ENCODE measurements around the gene PACS2.
A peak's percentile ranks its signal among the peaks of the same experiment; 100 is the strongest.
"Not testable (repeated sequence)": the region's sequence is repeated elsewhere in the genome, so short reads cannot be mapped to it uniquely, and the experiment has no call there.

Gene PACS2

DNA sequence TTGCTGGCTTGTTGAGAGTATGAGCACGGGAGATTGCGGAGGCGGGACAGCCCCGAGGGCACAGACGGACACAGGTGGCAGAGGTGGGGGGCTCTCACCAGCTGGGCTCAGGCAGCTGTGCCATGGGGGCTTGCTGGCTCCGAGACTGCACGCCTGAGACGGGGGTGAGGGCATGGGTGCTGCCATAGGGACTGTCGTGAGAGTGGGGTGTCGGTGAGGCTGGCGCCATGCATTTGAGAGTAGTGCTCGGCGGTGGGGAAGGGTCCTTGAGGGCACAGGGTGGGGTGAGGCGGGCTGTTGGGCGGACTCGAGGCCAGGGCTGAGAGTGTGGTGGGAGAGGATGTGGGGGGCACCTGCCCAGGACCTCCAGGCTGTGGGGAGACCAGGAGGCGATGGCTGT lies 43.1 kb downstream of the PACS2 start:
- Histone ChIP-seq H3K4me3 (ENCODE audit: insufficient read depth, low read depth, low read length, poor library complexity, severe bottlenecking) (no peak overlapping the region), H3K36me3 (ENCODE audit: control insufficient read depth, insufficient read depth, low read length) (peaks cover 4% of the 10 kb centered on the region)

DNA sequence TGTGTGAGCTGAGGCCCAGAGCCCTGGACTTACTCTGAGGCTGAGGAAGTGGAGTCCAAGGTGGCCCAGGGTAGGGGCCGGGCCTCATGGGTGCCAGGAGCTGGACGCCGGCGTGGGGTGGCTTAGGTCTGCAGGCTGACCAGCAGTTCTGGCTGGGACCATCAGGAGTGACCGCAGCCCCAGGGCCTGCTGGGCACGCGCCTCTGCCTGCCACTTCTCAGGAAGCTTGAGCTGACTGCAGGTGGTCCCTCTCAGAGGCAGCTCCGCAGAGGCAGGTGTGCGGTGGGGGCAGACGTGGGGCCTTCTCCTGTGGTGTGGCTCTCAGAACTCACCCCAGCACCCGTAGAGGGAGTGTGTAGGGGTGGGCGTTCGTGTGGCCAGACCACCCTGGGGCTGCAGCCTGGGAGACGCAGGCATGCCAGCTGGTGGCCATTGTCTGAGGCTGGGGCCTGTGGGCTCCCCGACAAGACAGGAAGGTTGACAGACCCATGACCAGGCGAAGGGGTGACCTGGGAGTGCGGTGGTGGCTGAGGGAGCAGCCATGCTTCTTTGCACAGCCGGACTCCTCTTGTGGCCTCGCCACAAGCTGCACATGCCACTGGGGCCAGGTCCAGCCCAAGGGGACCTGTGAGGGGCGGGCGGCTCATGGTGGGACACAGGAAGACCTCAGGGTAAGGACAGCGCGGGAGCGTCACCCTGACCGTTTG lies 43.7 kb downstream of the PACS2 start:
- no peak overlapping the region for H3K27ac ChIP-seq (ENCODE audit: insufficient read depth, low read length, poor library complexity, severe bottlenecking)
- no peaks in the 10 kb centered on the region for H3K9me3 ChIP-seq (ENCODE audit: control insufficient read depth, low read length)
- no peaks in the 10 kb centered on the region for H3K4me1 ChIP-seq (ENCODE audit: control insufficient read depth, insufficient read depth, low read length, poor library complexity, severe bottlenecking)
- H3K36me3 ChIP-seq (ENCODE audit: control insufficient read depth, insufficient read depth, low read length), result peaks cover 4% of the 10 kb centered on the region
- no peaks in the 10 kb centered on the region for H3K27me3 ChIP-seq (replicated peaks; ENCODE audit: control insufficient read depth, insufficient read depth, low read length, poor library complexity, severe bottlenecking)
- H3K4me3 ChIP-seq (ENCODE audit: insufficient read depth, low read depth, low read length, poor library complexity, severe bottlenecking), result no peak overlapping the region
- DNase-seq, result no peak

More for the DNA sequence above, 43.1 kb downstream of the PACS2 start:
- DNase-seq, result no peak
- no peak overlapping the region for H3K27ac ChIP-seq (ENCODE audit: insufficient read depth, low read length, poor library complexity, severe bottlenecking)
- no peaks in the 10 kb centered on the region for H3K9me3 ChIP-seq (ENCODE audit: control insufficient read depth, low read length)
- H3K27me3 ChIP-seq (replicated peaks; ENCODE audit: control insufficient read depth, insufficient read depth, low read length, poor library complexity, severe bottlenecking), result no peaks in the 10 kb centered on the region
- no peaks in the 10 kb centered on the region for H3K4me1 ChIP-seq (ENCODE audit: control insufficient read depth, insufficient read depth, low read length, poor library complexity, severe bottlenecking)

DNA sequence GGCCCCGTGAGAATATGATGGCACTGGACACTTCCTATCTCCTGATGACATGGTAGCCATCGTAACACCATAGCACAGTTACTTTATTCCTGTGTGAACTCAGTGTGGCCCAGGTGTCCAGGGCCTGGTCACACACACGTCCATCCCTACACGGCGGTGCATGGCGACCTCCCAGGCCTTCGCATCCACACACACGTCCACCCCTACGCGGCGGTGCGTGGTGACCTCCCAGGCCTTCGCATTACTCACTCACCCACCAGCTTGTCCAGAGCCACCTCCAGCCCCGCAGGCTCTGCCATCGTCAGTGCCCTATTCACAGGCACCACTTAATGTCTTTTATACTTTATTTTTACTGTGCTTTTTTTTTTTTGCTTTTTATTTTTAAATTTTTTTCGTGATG lies 44.4 kb downstream of the PACS2 start:
- H3K27ac ChIP-seq (ENCODE audit: insufficient read depth, low read length, poor library complexity, severe bottlenecking), result no peak overlapping the region
- no peaks in the 10 kb centered on the region for H3K9me3 ChIP-seq (ENCODE audit: control insufficient read depth, low read length)
- H3K27me3 ChIP-seq (replicated peaks; ENCODE audit: control insufficient read depth, insufficient read depth, low read length, poor library complexity, severe bottlenecking), result no peaks in the 10 kb centered on the region
- peaks cover 4% of the 10 kb centered on the region for H3K36me3 ChIP-seq (ENCODE audit: control insufficient read depth, insufficient read depth, low read length)
- no peak for DNase-seq
- H3K4me3 ChIP-seq (ENCODE audit: insufficient read depth, low read depth, low read length, poor library complexity, severe bottlenecking), result no peak overlapping the region
- no peaks in the 10 kb centered on the region for H3K4me1 ChIP-seq (ENCODE audit: control insufficient read depth, insufficient read depth, low read length, poor library complexity, severe bottlenecking)

DNA sequence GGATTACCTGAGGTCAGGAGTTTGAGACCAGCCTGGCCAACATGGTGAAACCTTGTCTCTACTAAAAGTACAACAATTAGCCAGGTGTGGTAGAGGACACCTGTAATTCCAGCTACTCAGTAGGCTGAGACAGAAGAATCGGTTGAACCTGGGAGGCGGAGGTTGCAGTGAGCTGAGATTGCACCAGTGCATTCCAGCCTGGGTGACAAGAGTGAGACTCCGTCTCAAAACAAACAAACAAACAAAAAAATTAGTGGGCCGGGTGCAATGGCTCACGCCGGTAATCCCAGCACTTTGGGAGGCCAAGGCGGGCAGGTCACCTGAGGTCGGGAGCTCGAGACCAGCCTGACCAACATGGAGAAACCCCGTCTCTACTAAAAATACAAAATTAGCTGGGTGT lies 46.9 kb downstream of the PACS2 start:
- not testable (repeated sequence) for H3K27me3 ChIP-seq (replicated peaks; ENCODE audit: control insufficient read depth, insufficient read depth, low read length, poor library complexity, severe bottlenecking); H3K36me3 ChIP-seq (ENCODE audit: control insufficient read depth, insufficient read depth, low read length); H3K4me3 ChIP-seq (ENCODE audit: insufficient read depth, low read depth, low read length, poor library complexity, severe bottlenecking); DNase-seq; H3K4me1 ChIP-seq (ENCODE audit: control insufficient read depth, insufficient read depth, low read length, poor library complexity, severe bottlenecking); H3K9me3 ChIP-seq (ENCODE audit: control insufficient read depth, low read length); H3K27ac ChIP-seq (ENCODE audit: insufficient read depth, low read length, poor library complexity, severe bottlenecking)

DNA sequence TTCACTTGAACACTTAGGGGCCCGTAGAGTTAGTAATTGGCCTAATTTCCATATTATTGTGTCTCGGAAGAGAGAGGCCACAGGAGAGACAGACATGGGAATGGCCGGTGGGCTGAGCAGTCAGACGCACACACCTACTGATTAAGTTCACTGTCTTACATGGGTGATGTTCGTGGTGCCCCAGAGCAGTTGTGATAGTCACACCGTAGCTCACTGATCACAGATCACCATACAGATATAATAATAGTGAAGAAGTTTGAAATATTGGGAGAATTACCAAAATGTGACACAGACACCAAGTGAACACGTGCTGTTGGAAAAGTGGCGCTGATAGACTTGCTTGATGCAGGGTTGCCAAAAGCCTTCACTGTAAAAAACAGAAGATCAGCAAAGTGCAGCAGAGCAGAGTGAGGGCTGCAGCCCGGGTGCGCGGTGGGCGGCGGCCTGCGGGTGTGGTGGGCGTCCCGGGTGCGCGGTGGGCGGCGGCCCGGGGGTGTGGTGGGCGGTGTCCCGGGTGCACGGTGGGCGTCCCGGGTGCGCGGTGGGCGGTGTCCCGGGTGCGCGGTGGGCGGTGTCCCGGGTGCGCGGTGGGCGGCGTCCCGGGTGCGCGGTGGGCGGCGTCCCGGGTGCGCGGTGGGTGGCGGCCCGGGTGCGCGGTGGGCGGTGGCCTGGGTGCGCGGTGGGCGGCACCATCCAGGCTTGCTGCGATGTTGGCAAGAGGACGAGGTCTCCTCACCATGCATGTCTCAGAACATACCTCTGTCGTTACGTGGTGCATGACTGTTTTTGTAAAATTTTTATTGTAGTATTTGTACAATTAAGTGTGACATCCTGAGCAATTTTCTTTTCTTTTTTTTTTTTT lies 49.5 kb downstream of the PACS2 start:
- no peak overlapping the region for H3K27ac ChIP-seq (ENCODE audit: insufficient read depth, low read length, poor library complexity, severe bottlenecking)
- H3K4me1 ChIP-seq (ENCODE audit: control insufficient read depth, insufficient read depth, low read length, poor library complexity, severe bottlenecking), result no peaks in the 10 kb centered on the region
- peaks cover 4% of the 10 kb centered on the region for H3K36me3 ChIP-seq (ENCODE audit: control insufficient read depth, insufficient read depth, low read length)
- peak in 2 of 3 donors; percentile 5 to 27 for DNase-seq
- no peaks in the 10 kb centered on the region for H3K9me3 ChIP-seq (ENCODE audit: control insufficient read depth, low read length)
- no peaks in the 10 kb centered on the region for H3K27me3 ChIP-seq (replicated peaks; ENCODE audit: control insufficient read depth, insufficient read depth, low read length, poor library complexity, severe bottlenecking)
- H3K4me3 ChIP-seq (ENCODE audit: insufficient read depth, low read depth, low read length, poor library complexity, severe bottlenecking), result no peak overlapping the region

DNA sequence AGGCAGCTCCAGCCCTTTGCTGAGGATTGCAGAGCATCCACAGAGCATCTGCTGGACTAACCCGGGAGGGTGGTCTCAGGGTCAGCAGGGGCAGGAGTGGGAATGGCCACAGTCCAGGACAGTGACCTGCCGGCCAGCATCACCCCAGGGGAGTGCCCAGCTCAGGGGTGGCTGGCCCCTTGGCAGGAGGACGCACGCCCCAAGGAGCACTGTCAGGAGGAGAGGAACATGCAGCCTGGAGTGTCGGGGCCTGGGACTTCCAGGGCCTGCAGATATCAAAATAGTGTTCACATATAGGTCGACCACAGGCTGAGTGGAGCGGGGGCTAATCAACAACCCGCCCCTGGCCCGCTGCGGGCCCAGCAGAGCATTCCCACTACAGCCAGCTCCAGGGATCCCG lies 50.6 kb downstream of the PACS2 start:
- H3K36me3 ChIP-seq (ENCODE audit: control insufficient read depth, insufficient read depth, low read length), result peaks cover 4% of the 10 kb centered on the region
- H3K27me3 ChIP-seq (replicated peaks; ENCODE audit: control insufficient read depth, insufficient read depth, low read length, poor library complexity, severe bottlenecking), result no peaks in the 10 kb centered on the region
- H3K4me3 ChIP-seq (ENCODE audit: insufficient read depth, low read depth, low read length, poor library complexity, severe bottlenecking), result no peak overlapping the region
- H3K9me3 ChIP-seq (ENCODE audit: control insufficient read depth, low read length), result no peaks in the 10 kb centered on the region
- no peak overlapping the region for H3K27ac ChIP-seq (ENCODE audit: insufficient read depth, low read length, poor library complexity, severe bottlenecking)
- DNase-seq, result no peak
- H3K4me1 ChIP-seq (ENCODE audit: control insufficient read depth, insufficient read depth, low read length, poor library complexity, severe bottlenecking), result no peaks in the 10 kb centered on the region

DNA sequence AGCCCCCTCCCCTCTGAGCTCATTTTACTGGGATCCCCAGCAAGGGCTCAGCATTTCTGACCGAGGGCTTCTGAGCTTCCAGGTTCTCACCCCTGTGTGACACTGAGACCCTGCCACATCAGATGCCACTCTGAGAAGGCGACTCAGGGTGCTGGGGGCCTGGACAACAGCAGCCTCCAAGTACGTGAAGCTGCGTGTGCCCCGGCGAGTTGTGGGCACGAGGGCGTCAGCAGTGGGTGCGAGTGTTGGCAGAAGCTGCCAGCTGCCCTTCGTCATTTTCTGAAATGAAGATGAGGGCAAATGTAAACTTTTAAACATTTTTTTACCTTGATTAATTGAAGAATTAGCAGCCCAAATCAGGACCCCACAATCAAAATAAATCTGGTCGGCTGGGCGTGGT lies 51.1 kb downstream of the PACS2 start:
- H3K9me3 ChIP-seq (ENCODE audit: control insufficient read depth, low read length), result no peaks in the 10 kb centered on the region
- H3K4me1 ChIP-seq (ENCODE audit: control insufficient read depth, insufficient read depth, low read length, poor library complexity, severe bottlenecking), result no peaks in the 10 kb centered on the region
- H3K4me3 ChIP-seq (ENCODE audit: insufficient read depth, low read depth, low read length, poor library complexity, severe bottlenecking), result no peak overlapping the region
- no peaks in the 10 kb centered on the region for H3K27me3 ChIP-seq (replicated peaks; ENCODE audit: control insufficient read depth, insufficient read depth, low read length, poor library complexity, severe bottlenecking)
- H3K27ac ChIP-seq (ENCODE audit: insufficient read depth, low read length, poor library complexity, severe bottlenecking), result no peak overlapping the region
- DNase-seq, result no peak
- peaks cover 3% of the 10 kb centered on the region for H3K36me3 ChIP-seq (ENCODE audit: control insufficient read depth, insufficient read depth, low read length)

DNA sequence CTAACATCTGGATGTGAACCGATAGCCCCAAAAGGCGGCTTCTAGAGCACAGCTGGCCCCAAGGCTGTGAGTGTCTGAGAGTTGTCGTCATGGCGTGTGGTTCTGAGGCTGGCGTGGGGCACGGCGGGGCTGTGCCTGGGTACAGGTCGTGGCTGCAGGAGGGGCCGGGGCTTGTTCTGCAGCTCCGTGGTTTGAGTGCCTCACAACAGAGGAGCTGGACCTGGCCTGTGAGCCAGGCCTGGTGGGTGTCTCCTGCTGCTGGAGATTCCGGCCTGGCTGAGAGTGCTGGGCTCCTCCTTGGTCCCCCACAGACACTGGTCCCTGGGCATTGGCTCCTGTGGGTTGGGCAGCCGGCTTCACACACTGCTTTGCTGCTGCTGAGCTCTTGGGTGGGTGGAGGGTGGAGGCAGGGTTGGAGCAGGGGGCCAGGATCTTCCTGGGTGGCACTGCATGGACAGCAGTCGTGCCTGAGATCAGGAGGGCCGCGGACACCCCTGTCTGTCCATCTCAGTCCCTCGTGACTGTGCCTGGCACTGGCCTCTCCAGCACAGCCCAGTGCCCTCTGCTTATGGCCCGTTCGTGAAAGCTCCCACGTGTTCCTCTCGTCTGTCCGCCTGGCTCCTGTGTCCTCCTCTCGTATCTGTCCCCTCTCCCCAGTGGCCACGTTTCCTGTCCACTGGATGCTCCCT lies 52.0 kb downstream of the PACS2 start:
- Histone ChIP-seq H3K4me3 (ENCODE audit: insufficient read depth, low read depth, low read length, poor library complexity, severe bottlenecking) (no peak overlapping the region), H3K27me3 (replicated peaks; ENCODE audit: control insufficient read depth, insufficient read depth, low read length, poor library complexity, severe bottlenecking) (no peaks in the 10 kb centered on the region), H3K9me3 (ENCODE audit: control insufficient read depth, low read length) (no peaks in the 10 kb centered on the region), H3K4me1 (ENCODE audit: control insufficient read depth, insufficient read depth, low read length, poor library complexity, severe bottlenecking) (no peaks in the 10 kb centered on the region), H3K27ac (ENCODE audit: insufficient read depth, low read length, poor library complexity, severe bottlenecking) (no peak overlapping the region), H3K36me3 (ENCODE audit: control insufficient read depth, insufficient read depth, low read length) (no peaks in the 10 kb centered on the region)
- DNase-seq, result no peak

DNA sequence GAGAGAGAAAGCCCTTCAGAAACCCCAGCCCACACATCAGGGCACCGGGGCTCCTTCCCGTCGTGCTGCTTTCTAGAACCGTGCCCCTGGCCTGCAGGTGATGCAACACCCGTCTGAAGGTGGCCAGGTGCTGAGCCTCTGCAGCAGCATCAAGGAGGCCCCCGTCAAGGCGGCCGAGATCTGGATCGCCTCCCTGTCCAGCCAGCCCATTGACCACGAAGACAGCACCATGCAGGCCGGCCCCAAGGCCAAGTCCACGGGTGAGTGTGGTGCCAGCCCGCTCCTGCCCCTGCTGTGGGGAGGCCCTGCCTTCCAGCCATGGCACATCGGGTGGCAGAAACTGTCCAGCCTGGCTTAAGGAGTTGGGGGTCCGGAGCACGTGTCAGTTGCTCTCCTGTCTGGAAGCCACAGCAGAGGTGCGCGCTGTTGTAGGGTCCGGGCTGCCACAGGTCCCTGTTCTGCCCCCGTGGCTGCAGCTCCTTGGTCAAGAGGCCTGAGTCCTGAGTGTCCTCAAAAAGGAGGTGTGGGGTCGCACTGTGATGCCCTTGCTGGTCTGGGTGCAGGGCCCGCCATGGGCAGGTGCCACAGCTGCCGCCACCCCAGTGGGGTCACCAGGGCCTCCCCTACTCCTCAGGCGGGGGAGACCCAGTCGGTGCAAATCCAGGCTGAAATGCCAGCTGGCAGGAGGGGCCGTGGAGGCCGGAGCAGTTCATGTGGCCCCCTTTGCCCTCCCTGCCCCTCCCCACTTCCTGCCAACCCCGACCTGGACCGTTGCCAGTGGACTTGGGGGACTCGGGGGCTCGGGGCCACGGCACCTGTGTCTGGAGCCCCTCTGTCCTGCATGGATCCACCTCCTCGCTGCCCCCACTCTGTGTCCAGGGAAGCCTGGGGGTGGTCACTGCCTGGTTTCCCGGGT lies 52.8 kb downstream of the PACS2 start:
- DNase-seq, result no peak
- H3K4me3 ChIP-seq (ENCODE audit: insufficient read depth, low read depth, low read length, poor library complexity, severe bottlenecking), result no peak overlapping the region
- H3K36me3 ChIP-seq (ENCODE audit: control insufficient read depth, insufficient read depth, low read length), result no peaks in the 10 kb centered on the region
- no peaks in the 10 kb centered on the region for H3K4me1 ChIP-seq (ENCODE audit: control insufficient read depth, insufficient read depth, low read length, poor library complexity, severe bottlenecking)
- H3K9me3 ChIP-seq (ENCODE audit: control insufficient read depth, low read length), result no peaks in the 10 kb centered on the region
- no peak overlapping the region for H3K27ac ChIP-seq (ENCODE audit: insufficient read depth, low read length, poor library complexity, severe bottlenecking)
- no peaks in the 10 kb centered on the region for H3K27me3 ChIP-seq (replicated peaks; ENCODE audit: control insufficient read depth, insufficient read depth, low read length, poor library complexity, severe bottlenecking)
